A673 (cell line): Measurements from ENCODE around the gene SULT2B1. TPM values are rescaled to one million over a fixed set of nuclear protein-coding genes. Genes with fewer than 3 reads are reported as not detected.

Experiments
- BruUV-seq: library from RNA; stranded (reverse); fragments of 400-500 nt; replicated peaks from 2 replicates; lab custom pipeline; 2021; lab: Mats Ljungman, UMichigan
- CTCF ChIA-PET: fragments of 300-600 bp; sonication (Branson Sonifier 250); formaldehyde crosslinking; loops from one replicate; lab custom pipeline; 2022; ENCODE audit warnings: antibody characterized with exemption; lab: Charles Lee
- POLR2A ChIA-PET: fragments of 300-600 bp; sonication (Branson Sonifier 250); formaldehyde crosslinking; loops from one replicate; lab custom pipeline; 2022; ENCODE audit warnings: antibody characterized with exemption; ENCODE audit not compliant: low non-redundant PET; lab: Charles Lee
- DNase-seq: peaks from one replicate; pipeline ENCODE4 v3.0.0-alpha.2; 2015; ENCODE audit warnings: low spot score
- H3K27ac ChIP-seq: fragments of 200-600 bp; sonication (generic); 2 replicates; pipeline ENCODE4 v1.5.1; 2016; ENCODE audit warnings: mixed run types, low read depth, mild to moderate bottlenecking, mixed read lengths, antibody characterized with exemption, low read length; ENCODE audit not compliant: poor library complexity, severe bottlenecking
- H3K27me3 ChIP-seq: fragments of 200-600 bp; sonication (generic); replicated peaks from 2 replicates; pipeline ENCODE4 v1.6.1; 2017; ENCODE audit warnings: mixed run types, low read depth, mild to moderate bottlenecking, mixed read lengths, antibody characterized with exemption, low read length; ENCODE audit not compliant: insufficient read depth, poor library complexity
- H3K36me3 ChIP-seq: fragments of 200-600 bp; sonication (generic); 2 replicates; pipeline ENCODE4 v1.6.1; 2016; ENCODE audit warnings: mixed run types, mild to moderate bottlenecking, mixed read lengths, antibody characterized with exemption, low read length; ENCODE audit not compliant: insufficient read depth, poor library complexity, severe bottlenecking
- H3K4me1 ChIP-seq: fragments of 200-600 bp; sonication (generic); 2 replicates; pipeline ENCODE4 v1.6.1; 2017; ENCODE audit warnings: mixed run types, mild to moderate bottlenecking, mixed read lengths, antibody characterized with exemption, low read length; ENCODE audit not compliant: insufficient read depth, poor library complexity, severe bottlenecking
- H3K4me3 ChIP-seq: fragments of 200-600 bp; sonication (generic); 2 replicates; pipeline ENCODE4 v1.5.1; 2016; ENCODE audit warnings: low read depth, mixed run types, mild to moderate bottlenecking, mixed read lengths, low read length; ENCODE audit not compliant: poor library complexity, severe bottlenecking
- H3K9me3 ChIP-seq: fragments of 200-600 bp; sonication (generic); 2 replicates; pipeline ENCODE4 v1.6.1; 2016; ENCODE audit warnings: mixed run types, low read depth, mild to moderate bottlenecking, mixed read lengths, antibody characterized with exemption, low read length; ENCODE audit not compliant: poor library complexity, severe bottlenecking
- EZH2 ChIP-seq: fragments of 200-600 bp; sonication (generic); IDR thresholded peaks from 2 replicates; pipeline ENCODE4 v1.6.1; 2017; ENCODE audit warnings: borderline replicate concordance, low read depth, mild to moderate bottlenecking, mixed read lengths, antibody characterized with exemption, low read length; ENCODE audit not compliant: poor library complexity, severe bottlenecking
- intact Hi-C: fragments of 100-400 bp; cut with micrococcal nuclease; formaldehyde crosslinking; loops from one replicate; pipeline ENCODE4 v1.10.0; 2022; ENCODE audit not compliant: unreplicated experiment
- total RNA-seq: library from RNA; stranded (reverse); gene quantifications from 2 replicates; pipeline ENCODE4 v1.2.3, GENCODE V29; 2021
- TF ChIP-seq, protein P1 (sequence below): fragments of 300-800, 200-600 bp; sonication (generic); conservative IDR thresholded peaks from 2 replicates; pipeline ENCODE4 v1.5.1; 2017; ENCODE audit warnings: low read depth, mild to moderate bottlenecking, antibody characterized with exemption, low read length, moderate library complexity, mixed read lengths

SULT2B1 gene
- total RNA-seq, 1 experiment from 2014 or later, result 0.60 TPM

DNA sequence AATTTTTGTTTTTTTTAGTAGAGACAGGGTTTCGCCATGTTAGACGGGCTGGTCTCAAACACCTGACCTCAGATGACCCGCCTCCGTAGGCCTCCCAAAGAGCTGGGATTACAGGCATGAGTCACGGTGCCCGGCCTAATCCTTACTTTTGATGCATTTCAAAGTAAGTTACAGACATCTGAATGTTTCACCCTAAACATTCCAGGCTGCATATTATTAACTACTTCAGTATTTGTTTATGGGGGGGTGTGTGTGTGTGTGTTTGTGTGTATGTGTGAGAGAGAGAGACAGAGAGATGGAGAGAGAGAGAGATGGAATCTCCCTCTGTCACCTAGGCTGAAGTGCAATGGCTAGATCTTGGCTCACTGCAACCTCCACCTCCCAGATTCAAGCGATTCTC, 13.1 kb downstream of the SULT2B1 start:
- Histone ChIP-seq H3K4me1 (peaks cover 6% of the 10 kb centered on the region), H3K36me3 (no peaks in the 10 kb centered on the region), H3K27me3 (no peaks in the 10 kb centered on the region), H3K4me3 (no peak overlapping the region), H3K9me3 (no peaks in the 10 kb centered on the region), H3K27ac (no peak overlapping the region)
- no peak for DNase-seq
- no peak for TF ChIP-seq EZH2
- intact Hi-C loops, result no loop called here
- ChIA-PET CTCF (no interaction called here), POLR2A (no interaction called here)
- no TSS peak for BruUV-seq

DNA sequence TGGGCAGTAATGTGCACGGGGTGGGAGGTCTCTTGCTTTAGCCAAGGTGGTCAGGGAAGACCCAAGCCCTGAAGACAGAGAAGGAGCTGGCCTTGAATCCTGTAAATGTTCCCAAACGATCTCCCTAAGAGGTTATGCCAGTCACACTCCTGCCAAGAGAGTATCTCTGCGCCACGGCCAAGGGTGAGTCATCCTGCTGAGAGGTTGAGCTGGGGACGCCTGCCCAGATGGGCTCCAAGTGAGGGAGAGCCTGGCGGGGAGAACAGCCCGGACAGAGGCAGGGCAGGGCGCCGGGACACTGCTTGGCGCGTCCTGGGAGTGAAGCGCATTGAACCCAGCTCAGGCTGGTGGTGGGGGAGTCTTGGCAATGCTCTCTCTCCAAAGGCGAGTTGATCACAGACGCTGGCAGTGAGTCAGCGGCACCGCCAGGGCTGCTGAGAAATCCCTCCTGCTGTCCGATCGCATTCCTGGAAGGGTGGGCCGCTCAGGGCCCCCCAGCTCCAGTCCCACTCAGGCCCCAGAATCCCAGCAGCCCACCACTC, 16.4 kb downstream of the SULT2B1 start:
- no TSS peak for BruUV-seq
- intact Hi-C loops, result no loop called here
- no peaks in the 10 kb centered on the region for H3K27me3 ChIP-seq
- peaks cover 6% of the 10 kb centered on the region for H3K4me1 ChIP-seq
- no peaks in the 10 kb centered on the region for H3K36me3 ChIP-seq
- DNase-seq, result peak; percentile 52
- H3K9me3 ChIP-seq, result no peaks in the 10 kb centered on the region
- peak overlapping the region; percentile 37 for H3K27ac ChIP-seq
- CTCF ChIA-PET, result no interaction called here
- no peak for TF ChIP-seq EZH2
- TF ChIP-seq, protein P1, sequence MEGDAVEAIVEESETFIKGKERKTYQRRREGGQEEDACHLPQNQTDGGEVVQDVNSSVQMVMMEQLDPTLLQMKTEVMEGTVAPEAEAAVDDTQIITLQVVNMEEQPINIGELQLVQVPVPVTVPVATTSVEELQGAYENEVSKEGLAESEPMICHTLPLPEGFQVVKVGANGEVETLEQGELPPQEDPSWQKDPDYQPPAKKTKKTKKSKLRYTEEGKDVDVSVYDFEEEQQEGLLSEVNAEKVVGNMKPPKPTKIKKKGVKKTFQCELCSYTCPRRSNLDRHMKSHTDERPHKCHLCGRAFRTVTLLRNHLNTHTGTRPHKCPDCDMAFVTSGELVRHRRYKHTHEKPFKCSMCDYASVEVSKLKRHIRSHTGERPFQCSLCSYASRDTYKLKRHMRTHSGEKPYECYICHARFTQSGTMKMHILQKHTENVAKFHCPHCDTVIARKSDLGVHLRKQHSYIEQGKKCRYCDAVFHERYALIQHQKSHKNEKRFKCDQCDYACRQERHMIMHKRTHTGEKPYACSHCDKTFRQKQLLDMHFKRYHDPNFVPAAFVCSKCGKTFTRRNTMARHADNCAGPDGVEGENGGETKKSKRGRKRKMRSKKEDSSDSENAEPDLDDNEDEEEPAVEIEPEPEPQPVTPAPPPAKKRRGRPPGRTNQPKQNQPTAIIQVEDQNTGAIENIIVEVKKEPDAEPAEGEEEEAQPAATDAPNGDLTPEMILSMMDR, result no peak
- POLR2A ChIA-PET, result no interaction called here
- no peak overlapping the region for H3K4me3 ChIP-seq

GRCh38 chr19:48569814-48570213, 17.8 kb downstream of the SULT2B1 start:
- ChIA-PET POLR2A (no interaction called here), CTCF (no interaction called here)
- no peaks in the 10 kb centered on the region for H3K27me3 ChIP-seq
- H3K27ac ChIP-seq, result no peak overlapping the region
- H3K9me3 ChIP-seq, result no peaks in the 10 kb centered on the region
- TF ChIP-seq, protein P1, result no peak
- TF ChIP-seq EZH2, result no peak
- no TSS peak for BruUV-seq
- no peaks in the 10 kb centered on the region for H3K36me3 ChIP-seq
- H3K4me3 ChIP-seq, result no peak overlapping the region
- peaks cover 11% of the 10 kb centered on the region for H3K4me1 ChIP-seq
- intact Hi-C loops, result no loop called here
- DNase-seq, result peak; percentile 30
